Fibroblast of skin of abdomen (primary cell): ENCODE measurements around the gene THBS3.
"Not testable (repeated sequence)": the region's sequence is repeated elsewhere in the genome, so short reads cannot be mapped to it uniquely, and the experiment has no call there.

Experiments
- DNase-seq: peaks from one replicate; pipeline ENCODE4 v3.0.0-alpha.2; 2013

The THBS3 gene

DNA sequence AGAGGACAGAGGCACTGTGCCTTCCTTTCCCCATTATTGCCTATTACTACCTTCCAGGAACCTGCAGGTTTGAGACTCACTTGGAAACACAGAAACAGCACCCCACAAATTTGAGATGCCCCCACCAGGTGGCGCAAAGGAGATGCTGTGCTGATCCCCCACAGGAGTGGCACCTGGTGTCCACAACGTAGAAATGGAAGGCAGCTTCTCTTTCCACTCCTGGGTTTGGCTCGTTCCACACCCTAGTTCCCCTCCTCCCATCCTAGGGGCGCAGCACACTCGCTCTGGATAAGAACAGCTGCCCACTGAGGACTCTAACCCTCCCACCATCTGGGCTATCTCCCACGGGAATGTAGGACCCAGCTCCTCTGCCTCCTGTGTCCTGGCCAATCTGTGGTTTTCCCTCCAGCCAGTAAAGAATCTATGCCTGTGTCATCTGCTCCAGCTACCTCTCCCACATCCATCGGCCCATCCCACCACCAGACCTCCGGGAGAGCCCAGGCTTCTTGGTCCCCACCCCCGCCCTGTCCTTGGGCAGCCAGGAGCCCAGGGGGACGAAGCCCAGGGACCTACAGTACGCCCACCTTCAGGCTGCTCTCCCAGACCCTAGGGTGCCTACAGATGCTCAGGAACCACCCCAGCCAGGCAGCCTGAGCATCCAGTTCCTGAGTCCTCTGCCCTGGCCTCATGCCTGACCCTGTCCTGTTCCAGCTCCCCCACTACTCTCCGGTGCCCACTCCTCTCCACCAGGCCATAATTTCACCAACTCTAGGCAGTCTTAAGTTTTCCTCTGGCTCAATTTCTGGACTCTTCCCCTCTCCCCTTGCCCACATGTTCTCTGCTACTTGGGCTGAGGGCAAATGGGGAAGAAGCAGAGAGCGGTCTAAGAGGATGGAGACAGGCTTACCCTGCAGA is 549 bp downstream of the THBS3 start:
- DNase-seq: peak; percentile 78

DNA sequence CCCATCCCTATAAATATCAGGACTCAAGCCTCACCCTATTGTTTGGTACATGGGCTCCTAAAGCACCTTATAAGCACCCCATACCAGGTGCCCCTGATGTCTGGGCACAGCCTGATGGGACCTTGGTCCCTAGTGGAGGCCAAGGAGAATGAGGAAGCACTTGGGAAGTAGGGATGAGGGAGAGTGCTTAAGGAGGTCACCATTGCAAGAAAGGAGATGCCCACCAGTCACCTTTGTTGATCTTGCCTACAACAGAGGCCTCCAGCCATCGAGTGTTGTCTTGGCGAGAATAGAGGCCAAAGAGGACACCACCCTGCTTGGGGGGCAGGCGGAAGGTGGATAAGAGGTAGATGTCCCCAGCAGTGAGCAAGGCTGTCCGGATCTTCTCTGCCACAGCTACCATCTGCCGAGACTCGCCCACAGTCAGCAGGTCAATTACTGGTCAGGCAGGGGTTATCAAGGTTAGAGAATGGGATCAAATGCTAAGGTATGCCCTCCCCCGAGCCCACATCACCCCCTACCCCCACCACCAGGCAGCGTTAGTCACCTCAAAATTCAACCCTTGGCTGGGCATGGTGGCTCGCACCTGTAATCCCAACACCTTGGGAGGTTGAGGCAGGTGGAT is 1.6 kb downstream of the THBS3 start:
- no peak for DNase-seq

DNA sequence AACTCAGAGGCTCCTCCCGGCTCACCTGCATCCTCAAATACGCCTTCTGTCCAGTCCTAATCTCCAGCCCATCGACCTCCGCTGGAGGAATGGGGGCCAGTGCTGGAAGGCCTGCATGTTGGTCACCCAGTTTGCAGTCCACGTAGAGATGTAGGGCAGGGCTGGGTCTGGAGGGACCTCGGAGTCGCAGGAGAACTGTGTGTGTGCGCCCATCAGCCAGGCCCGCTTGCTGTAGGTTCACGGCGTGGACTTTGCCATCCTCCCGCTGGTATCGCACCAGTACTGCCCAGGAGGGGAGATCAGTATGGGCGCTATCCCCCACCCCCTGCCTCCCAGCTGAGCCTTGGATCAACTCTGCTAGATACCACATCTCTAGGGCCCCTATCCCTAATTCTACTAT is 2.7 kb downstream of the THBS3 start:
- DNase-seq: no peak

DNA sequence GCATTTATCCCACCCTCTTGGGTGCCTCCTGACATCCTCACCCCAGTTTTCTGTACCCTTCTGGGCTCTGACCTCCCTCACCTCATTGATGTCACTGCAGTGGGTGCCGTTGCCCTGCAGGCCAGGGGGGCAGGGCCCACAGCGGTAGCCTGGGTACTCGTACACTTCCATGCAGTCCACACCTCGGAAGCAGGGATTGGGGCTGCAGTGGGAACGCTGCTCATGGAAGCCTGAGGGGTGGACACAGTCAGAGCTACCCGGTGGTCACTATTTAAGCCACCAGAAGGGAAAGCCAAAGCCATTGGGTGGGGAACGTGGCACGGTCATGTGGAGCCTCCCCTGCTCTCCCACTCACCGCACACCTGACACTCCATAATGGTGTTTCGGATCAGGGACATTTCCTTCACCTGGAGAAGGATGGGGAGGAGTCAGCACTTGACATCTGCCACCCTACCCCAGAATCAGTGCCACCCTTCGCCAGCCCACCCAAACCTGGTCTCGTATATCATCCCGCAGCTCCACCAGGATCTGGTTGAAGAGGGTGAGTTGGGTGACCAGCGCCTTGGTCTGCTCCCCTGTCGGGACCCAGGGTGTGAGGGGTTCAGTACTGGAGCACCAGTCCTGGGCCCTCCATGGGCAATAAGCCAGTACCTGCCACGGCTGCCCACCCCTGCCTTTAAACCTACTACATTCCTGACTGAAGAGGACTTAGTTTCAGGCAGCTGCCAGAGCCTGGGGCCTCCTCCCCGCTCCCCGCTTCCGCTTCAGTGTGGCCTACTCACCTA is 4.8 kb downstream of the THBS3 start:
- no peak for DNase-seq

DNA sequence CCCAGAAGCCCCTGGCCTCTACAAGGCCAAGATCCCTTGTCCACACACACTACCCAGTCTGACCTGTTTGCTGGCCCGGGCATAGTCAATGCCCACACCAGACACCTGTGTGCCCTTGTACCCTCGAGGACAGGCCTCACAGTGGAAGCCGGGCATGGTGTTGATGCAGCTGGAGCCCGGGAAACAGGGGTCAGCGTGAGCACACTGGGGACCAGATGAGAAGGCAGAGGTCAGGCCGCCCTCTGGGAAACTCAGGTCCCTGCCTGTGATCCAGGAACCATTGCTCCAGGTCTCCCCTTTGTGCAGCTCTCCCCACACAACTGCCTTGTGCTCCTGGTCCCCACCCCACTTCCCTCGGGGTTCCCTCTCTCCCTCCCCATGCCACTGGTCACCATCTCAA is 5.5 kb downstream of the THBS3 start:
- DNase-seq: no peak

DNA sequence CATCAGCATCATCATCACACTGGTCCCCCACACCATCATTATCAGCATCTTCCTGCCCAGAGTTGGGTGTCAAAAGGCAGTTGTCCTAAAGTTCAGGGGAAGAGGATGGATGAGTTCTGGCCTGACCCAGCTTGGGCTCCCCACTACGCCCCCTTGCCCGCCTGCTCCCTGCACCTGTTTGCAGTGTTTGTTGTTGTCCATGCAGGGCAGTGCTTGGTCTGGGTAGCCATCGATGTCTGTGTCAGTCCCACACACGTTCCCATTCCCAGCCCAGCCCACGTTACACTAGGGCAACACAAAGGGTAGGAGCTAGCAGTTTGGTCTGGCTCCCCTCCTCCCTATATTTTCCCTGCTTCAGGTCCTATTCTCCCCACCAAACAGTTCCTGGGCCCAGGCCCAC is 6.8 kb downstream of the THBS3 start:
- no peak for DNase-seq

DNA sequence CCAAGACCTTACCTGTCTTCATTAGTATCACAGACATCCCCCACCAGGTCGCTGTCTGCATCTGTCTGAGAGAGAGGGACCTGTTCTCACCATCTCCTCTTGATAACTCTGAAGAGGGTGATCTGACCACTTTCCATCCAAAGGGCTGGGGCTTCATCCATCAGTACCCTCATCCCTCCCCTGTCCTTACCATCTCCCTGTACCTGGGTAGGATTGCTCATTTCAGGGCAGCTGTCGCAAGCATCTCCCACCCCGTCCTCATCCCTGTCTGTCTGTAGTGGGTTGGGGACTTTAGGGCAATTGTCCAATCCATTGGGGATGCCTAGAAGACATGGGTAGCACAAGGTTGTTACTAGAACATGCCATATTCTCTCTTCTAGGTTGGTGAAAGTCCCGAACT is 7.9 kb downstream of the THBS3 start:
- no peak for DNase-seq

DNA sequence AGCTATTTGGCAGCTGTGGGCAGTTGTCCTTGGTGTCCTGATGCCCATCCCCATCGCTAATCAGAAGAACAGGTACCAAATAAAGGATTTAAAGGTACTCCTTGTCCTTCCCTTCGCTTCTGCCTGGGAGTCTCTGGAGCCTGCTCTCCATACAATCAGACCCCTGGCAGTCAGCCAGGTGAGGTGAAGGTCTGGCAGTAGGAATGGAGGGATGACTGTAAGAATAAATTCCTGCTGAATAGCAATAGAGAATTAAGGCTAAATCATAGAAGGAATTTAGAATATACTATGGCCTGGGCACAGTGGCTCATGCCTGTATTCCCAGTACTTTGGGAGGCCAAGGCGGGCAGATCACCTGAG is 9.2 kb downstream of the THBS3 start:
- no peak for DNase-seq

DNA sequence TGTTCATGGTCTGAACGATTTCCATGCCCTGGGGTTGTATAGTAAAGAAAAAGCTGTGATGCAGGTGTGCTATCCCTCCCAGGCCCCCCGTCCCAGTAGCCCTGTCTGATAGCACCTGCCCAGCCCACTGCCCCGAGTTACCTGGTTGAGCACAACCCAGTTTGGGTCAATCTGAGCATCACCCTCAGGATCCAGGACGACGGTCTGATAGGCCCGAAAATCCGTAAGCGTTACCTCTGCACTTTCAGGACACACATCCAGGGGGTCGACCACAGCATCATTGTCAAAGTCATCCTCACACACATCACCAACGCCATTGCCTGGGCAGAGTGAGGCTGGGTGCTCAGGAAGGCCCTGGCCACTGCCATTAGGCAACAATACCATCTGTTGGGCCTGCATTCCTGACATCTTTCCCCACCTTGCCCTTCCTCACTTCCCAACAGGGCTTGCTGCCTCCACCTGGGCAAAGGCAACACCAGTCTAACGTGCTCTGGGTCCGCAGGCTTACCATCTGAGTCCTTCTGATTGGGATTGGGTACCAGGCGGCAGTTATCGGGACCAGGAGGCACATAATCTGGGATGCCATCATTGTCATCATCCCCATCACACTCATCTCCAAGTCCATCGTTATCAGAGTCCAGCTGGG is 9.7 kb downstream of the THBS3 start:
- DNase-seq: no peak

DNA sequence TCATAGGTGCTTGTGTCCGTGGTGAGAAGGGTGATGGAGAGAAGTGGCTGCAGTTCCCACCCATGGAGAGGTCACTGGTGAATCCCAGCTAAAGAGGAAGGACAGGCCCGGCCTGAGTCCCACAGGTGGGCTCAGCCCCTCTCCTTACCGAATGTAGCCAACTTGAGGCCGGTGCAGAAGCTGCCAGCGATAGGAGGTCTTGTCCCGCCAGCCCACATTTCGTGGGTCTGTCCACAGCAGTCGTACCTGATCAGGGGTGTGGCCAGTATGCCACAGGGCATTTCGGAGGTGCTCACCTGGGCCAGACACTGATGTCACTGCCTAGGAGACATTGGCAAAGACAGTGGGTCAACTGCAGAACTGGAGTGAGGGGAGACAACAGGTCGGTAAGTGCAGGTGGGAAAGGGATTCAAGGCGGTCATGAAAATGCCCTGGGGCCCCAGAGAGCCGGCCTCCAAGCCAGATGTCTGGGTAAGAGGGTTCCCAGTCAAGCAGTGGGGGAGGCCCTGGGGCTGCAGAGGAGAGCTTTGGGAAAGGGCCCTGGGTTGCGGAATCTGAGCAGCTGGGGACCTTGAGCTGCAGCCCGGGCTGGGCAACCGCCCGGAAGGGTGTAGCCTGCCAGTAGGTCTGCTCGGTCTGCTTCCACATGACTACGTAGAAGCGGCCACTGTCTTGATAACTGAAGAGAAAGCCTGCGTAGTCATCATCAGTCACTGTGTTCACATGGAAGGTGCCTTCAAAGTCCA is 10.6 kb downstream of the THBS3 start:
- no peak for DNase-seq

DNA sequence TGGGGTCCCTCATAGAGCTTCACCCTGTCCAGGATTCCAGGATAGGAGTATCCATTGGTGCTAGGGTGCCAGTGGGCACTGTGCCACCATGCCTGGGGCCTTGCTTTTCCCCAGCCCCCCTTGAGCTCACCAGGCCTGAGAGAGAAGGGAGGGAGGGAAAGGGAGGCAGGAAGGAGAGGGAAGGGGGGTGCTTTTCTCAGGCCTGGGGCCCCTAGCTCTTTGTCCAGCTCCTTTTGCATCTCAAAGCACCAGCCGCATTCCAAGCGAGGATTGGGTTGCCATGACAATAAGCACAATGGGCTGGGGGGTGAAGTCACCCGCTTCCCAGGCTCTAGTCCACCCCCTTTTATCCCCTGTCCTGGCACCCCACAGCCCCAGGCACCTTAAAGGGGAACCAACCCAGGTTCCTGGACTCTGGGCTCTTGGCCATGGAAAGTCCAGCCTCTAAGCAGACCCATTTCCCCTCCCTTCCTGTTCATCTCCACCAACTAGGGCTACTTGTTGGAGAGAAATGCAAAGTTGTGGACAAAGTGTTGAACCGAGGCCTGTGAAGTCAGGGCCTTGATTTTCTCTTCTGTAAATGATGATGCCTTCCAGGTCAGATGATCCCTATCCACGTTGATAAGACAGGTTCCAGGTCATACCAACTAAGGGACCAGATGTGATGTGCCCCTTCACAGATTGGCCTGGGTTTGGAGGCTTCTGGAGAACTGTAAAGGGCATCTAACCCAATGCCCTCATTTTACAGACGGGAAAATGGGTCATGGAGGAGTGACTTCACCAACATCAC is 11.4 kb downstream of the THBS3 start:
- DNase-seq: no peak

DNA sequence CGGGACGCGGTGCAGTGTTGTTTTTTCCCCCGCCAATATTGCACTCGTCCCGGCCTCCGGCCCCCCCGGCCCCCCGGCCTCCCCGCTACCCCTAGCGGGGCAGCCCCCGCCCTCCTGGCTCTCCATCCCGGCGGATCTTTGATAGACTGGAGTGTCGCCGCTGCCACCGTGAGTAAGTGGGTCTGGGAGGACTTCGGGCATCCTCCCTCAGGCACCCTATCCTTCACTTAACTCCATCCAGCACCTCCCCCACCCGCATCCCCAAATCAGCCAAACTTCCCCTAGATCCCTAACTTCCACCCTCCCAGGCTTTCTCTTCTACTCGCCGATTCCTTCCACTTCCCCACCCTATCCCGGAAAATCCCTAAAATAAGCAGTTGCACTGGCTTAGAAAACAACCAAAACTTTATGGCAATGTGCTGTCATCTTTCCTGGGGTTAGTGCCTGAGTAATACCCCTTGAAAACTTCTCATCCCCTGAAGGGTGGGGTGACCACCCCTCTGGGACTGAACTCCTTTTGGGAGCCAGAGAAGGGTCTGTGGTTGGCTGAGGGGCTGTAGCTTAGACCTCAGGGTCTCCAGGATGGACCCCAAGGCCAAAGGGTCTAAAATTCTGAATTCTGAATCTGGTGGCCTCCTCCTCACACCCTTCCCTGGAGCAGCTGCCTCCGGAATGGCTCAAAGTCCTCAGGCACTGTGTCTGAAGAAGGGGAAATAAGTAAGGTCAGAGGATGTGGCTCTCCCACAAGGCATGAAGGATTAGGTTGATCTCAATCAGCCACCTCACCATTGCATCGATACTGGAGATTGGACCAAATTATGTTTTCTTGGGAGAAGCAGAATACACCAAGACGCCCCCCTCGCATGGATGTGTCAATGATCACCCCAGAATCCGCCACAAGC is 12.2 kb downstream of the THBS3 start:
- DNase-seq: no peak

DNA sequence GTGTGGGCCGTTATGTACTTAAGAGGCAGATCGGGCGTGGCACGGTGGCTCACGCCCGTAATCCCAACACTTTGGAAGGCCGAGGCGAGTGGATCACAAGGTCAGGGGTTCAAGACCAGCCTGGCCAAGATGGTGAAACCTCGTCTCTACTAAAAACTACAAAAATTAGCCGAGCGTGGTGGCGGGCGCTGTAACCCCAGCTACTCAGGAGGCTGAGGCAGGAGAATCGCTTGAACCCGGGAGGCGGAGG is 13.8 kb downstream of the THBS3 start:
- DNase-seq: not testable (repeated sequence)

DNA sequence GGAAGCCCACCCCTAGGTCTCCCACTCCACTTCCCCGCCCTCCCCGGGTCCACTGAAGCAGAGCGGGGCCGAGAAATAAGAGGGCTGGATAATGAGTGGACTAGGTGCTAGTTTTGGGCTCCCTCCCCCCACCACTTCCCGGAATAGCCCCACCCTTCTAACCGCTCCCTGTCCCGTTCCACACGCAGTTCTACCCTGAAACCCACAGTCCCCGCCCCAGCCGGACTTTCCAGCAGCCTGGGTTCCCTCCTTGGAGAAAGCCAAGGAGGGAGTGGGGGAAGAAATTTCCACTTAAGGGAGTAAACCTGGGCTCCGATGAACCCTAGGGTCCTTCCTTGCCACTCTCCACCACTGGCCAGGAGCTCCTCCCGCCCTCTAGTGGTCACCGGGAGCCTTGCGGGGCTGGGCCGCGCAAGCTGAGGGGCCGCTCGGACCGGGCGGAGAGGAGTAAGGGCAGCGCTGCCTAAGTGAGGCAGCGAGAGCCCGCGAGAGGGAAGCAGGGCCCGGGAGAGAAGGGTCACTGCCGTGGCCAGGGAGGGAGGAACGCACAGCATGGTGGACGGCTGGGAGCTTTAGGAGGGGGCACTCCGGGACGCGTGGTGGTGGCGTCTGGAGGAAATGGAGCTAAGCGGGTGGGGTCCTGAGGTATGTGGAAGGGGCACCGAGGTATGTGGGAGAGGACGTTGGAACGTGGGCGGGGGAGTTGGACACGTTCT is 14.3 kb downstream of the THBS3 start:
- peak; percentile 90 for DNase-seq

DNA sequence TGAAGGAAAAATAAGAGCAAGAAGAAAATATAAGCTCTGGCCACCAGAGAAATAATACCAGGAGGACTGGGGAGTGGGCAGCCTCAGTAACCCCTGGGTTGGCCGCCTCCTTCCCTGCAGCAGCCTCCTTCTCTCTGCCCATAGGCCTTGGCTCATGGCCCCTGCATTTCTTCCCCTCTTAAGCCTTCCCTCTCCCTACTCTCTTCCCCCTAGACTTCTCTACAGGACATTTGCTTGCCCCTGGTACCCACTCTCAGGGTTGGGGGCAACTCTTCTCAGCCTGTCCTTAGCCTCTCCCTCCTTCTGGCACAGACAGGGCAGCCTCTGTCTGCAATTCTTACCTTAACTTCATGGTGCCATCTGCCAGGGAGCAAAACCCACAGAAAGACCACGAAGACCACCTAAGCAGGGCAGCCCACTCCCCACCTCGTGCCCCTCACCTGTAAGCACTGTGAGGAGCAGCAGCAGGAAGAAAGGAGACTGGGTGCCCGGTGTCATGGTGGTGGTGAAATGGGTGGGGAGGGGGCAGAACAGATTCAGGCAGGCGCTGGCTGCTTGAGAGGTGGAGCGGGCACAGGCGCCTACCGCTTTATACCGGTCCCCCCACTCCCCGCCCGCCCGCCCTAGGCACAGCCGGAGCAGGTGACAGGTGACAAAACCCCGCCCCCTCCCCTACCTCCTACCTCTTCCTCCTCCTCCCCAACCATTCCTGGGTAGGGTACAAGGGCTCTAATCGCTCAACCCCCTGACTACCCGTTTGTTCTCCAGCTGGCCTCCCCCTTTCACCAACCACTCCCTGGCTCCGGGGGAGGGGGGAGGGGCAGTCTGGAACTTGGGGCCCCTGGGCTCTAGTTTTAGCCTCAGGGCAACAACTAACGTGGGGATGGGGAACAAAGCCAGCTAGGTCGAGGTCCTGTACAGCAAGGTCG is 15.1 kb downstream of the THBS3 start:
- DNase-seq: no peak

DNA sequence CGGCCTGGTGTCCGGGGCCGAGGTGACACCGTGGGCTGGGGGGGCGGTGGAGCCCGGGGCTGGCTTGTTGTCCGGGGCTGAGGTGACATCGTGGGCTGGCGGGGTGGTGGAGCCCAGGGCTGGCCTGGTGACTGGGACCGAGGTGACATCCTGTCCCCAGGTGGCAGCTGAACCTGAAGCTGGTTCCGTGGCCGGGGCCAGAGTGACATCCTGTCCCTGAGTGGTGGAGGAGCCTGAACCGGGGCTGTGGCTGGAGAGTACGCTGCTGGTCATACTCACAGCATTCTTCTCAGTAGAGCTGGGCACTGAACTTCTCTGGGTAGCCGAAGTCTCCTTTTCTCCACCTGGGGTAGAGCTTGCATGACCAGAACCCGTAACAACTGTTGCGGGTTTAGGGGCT is 15.8 kb downstream of the THBS3 start:
- DNase-seq: no peak

DNA sequence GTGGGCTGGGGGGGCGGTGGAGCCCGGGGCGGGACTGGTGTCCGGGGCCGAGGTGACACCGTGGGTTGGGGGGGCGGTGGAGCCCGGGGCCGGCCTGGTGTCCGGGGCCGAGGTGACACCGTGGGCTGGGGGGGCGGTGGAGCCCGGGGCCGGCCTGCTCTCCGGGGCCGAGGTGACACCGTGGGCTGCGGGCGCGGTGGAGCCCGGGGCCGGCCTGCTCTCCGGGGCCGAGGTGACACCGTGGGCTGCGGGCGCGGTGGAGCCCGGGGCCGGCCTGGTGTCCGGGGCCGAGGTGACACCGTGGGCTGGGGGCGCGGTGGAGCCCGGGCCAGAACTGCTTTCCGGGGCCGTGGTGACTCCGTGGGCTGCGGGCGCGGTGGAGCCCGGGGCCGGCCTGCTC is 17.8 kb downstream of the THBS3 start:
- DNase-seq: not testable (repeated sequence)

DNA sequence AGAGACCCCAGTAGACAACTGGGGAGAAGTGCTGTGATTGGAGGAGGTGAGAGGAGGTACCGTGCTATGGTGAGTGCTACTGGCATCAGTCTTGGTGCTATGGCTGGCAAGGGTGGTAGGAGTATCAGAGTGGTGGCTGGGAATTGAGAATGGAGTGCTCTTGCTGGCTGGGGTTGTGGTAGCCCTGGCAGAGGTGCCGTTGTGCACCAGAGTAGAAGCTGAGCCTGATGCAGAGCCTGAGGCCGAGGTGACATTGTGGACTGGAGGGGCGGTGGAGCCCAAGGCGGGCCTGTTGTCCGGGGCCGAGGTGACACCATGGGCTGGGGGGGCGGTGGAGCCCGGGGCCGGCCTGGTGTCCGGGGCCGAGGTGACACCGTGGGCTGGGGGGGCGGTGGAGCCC is 19.4 kb downstream of the THBS3 start:
- no peak for DNase-seq

DNA sequence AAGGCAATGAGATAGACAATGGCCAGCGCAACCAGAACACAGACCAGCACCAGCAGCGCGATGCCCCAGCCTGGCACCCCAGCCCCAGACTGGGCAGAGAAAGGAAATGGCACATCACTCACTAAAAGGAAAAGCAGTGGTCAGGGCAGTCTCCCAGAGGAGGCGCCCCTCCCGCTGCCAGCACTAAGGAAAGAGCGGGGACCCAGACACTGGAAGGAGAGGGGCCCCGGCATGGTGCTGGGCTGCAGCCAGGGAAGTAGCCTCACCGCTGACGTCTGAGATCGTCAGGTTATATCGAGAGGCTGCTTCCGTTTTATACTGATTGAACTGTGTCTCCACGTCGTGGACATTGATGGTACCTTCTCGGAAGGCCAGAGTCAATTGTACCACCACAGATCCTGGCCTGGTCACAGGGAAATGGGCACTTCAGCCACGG is 20.2 kb downstream of the THBS3 start:
- no peak for DNase-seq
